NCI-H748 (cell line): Measurements from ENCODE around the gene ABHD14A.
A peak's percentile ranks its signal among the peaks of the same experiment; 100 is the strongest.

Experiments
- DNase-seq: peaks from one replicate; lab custom pipeline; 2025; ENCODE audit not compliant: unreplicated experiment; lab: John Stamatoyannopoulos, UW

ABHD14A gene

GRCh38 chr3:52015438-52016228, 40.8 kb downstream of the ABHD14A start:
- DNase-seq = peak; percentile 82

- no peak for DNase-seq
Observed at GRCh38 chr3:52017586-52017985, 42.7 kb downstream of the ABHD14A start.

- no peak for DNase-seq
Observed at GRCh38 chr3:52018319-52019000, 43.6 kb downstream of the ABHD14A start.

- DNase-seq = no peak
Observed at GRCh38 chr3:52019352-52020080, 44.7 kb downstream of the ABHD14A start.

- no peak for DNase-seq
Observed at GRCh38 chr3:52020796-52021195, 45.9 kb downstream of the ABHD14A start.

GRCh38 chr3:52021489-52022268, 46.8 kb downstream of the ABHD14A start:
- DNase-seq = peak; percentile 64

- DNase-seq = peak; percentile 32
Observed at GRCh38 chr3:52022323-52023100, 47.6 kb downstream of the ABHD14A start.

- no peak for DNase-seq
Observed at GRCh38 chr3:52023101-52023770, 48.4 kb downstream of the ABHD14A start.

GRCh38 chr3:52023860-52024764, 49.2 kb downstream of the ABHD14A start:
- DNase-seq = no peak

GRCh38 chr3:52024765-52025452, 50.0 kb downstream of the ABHD14A start:
- DNase-seq = no peak

- no peak for DNase-seq
Observed at GRCh38 chr3:52025453-52025852, 50.6 kb downstream of the ABHD14A start.

- DNase-seq = no peak
Observed at GRCh38 chr3:52026041-52026440, 51.2 kb downstream of the ABHD14A start.

GRCh38 chr3:52028572-52028971, 53.7 kb downstream of the ABHD14A start:
- no peak for DNase-seq

- no peak for DNase-seq
Observed at GRCh38 chr3:52029053-52029452, 54.2 kb downstream of the ABHD14A start.

GRCh38 chr3:52029535-52029934, 54.7 kb downstream of the ABHD14A start:
- DNase-seq = no peak
